H9 (cell line): ENCODE data around the gene AFAP1L2. TPM values are rescaled to one million over a fixed set of nuclear protein-coding genes. Genes with fewer than 3 reads are reported as not detected.

Experiments used
- DNase-seq: peaks from one replicate; pipeline ENCODE4 v3.0.0-alpha.2; 2017
- H2AFZ ChIP-seq: one replicate; pipeline ENCODE4 v1.6.1; 2013; ENCODE audit warnings: mild to moderate bottlenecking, low read length, control low read depth, moderate library complexity
- H2AK5ac ChIP-seq: 2 replicates; pipeline ENCODE4 v1.6.1; 2013; ENCODE audit warnings: low read length, control low read depth, mixed read lengths; ENCODE audit not compliant: insufficient read length
- H2BK120ac ChIP-seq: one replicate; pipeline ENCODE4 v1.6.1; 2013; ENCODE audit warnings: low read depth, mild to moderate bottlenecking, low read length, control low read depth, inconsistent platforms; ENCODE audit not compliant: poor library complexity, severe bottlenecking
- H2BK12ac ChIP-seq: 2 replicates; pipeline ENCODE4 v1.6.1; 2013; ENCODE audit warnings: low read length, control low read depth, mixed read lengths, low read depth; ENCODE audit not compliant: insufficient read length
- H2BK15ac ChIP-seq: 2 replicates; pipeline ENCODE4 v1.6.1; 2013; ENCODE audit warnings: low read depth, low read length, control low read depth
- H2BK20ac ChIP-seq: one replicate; pipeline ENCODE4 v1.6.1; 2013; ENCODE audit warnings: low read depth, mild to moderate bottlenecking, low read length, control low read depth, inconsistent platforms; ENCODE audit not compliant: poor library complexity, severe bottlenecking
- H2BK5ac ChIP-seq: 2 replicates; pipeline ENCODE4 v1.6.1; 2013; ENCODE audit warnings: low read length, control low read depth, mixed read lengths; ENCODE audit not compliant: insufficient read length
- H3K14ac ChIP-seq: 2 replicates; pipeline ENCODE4 v1.6.1; 2013; ENCODE audit warnings: low read length, control low read depth; ENCODE audit not compliant: insufficient read depth
- H3K18ac ChIP-seq: 2 replicates; pipeline ENCODE4 v1.6.1; 2013; ENCODE audit warnings: low read depth, mild to moderate bottlenecking, mixed read lengths, low read length, control low read depth; ENCODE audit not compliant: insufficient read length
- H3K23ac ChIP-seq: 2 replicates; pipeline ENCODE4 v1.6.1; 2013; ENCODE audit warnings: low read length, control low read depth, mixed read lengths, low read depth; ENCODE audit not compliant: insufficient read length
- H3K23me2 ChIP-seq: 2 replicates; pipeline ENCODE4 v1.6.1; 2013; ENCODE audit warnings: low read depth, mild to moderate bottlenecking, mixed read lengths, low read length, control low read depth; ENCODE audit not compliant: insufficient read length, poor library complexity, severe bottlenecking
- H3K27ac ChIP-seq: 2 replicates; pipeline ENCODE4 v1.5.1; 2013; ENCODE audit warnings: low read length, control low read depth, mixed read lengths, low read depth; ENCODE audit not compliant: insufficient read length
- H3K27me3 ChIP-seq: 2 replicates; pipeline ENCODE4 v1.6.1; 2013; ENCODE audit warnings: low read length, control low read depth, inconsistent platforms; ENCODE audit not compliant: insufficient read depth
- H3K4ac ChIP-seq: 2 replicates; pipeline ENCODE4 v1.6.1; 2013; ENCODE audit warnings: low read depth, mild to moderate bottlenecking, control low read depth, inconsistent platforms, low read length, moderate library complexity
- H3K4me1 ChIP-seq: 2 replicates; pipeline ENCODE4 v1.6.1; 2013; ENCODE audit warnings: low read length, control low read depth, inconsistent platforms; ENCODE audit not compliant: insufficient read depth
- H3K4me2 ChIP-seq: 2 replicates; pipeline ENCODE4 v1.6.1; 2013; ENCODE audit warnings: low read length, control low read depth, mixed read lengths; ENCODE audit not compliant: insufficient read length, insufficient read depth
- H3K56ac ChIP-seq: 2 replicates; pipeline ENCODE4 v1.6.1; 2013; ENCODE audit warnings: low read depth, mild to moderate bottlenecking, mixed read lengths, low read length, control low read depth; ENCODE audit not compliant: insufficient read length
- H3K79me1 ChIP-seq: 2 replicates; pipeline ENCODE4 v1.6.1; 2013; ENCODE audit warnings: low read depth, mild to moderate bottlenecking, moderate library complexity, low read length, control low read depth, inconsistent platforms; ENCODE audit not compliant: insufficient read depth, poor library complexity, severe bottlenecking
- H3K79me2 ChIP-seq: 2 replicates; pipeline ENCODE4 v1.6.1; 2013; ENCODE audit warnings: low read length, control low read depth, inconsistent platforms; ENCODE audit not compliant: insufficient read depth
- H3K9ac ChIP-seq: 2 replicates; pipeline ENCODE4 v1.6.1; 2013; ENCODE audit warnings: low read length, control low read depth, mixed read lengths; ENCODE audit not compliant: insufficient read length; ENCODE audit errors: extremely low read depth
- H3K9me3 ChIP-seq: one replicate; pipeline ENCODE4 v1.6.1; 2013; ENCODE audit warnings: low read depth, low read length, inconsistent platforms; ENCODE audit not compliant: control insufficient read depth
- H3T11ph ChIP-seq: one replicate; pipeline ENCODE4 v1.6.1; 2013; ENCODE audit warnings: mild to moderate bottlenecking, low read length, control low read depth, inconsistent platforms
- H4K20me1 ChIP-seq: one replicate; pipeline ENCODE4 v1.6.1; 2013; ENCODE audit not compliant: control insufficient read depth, insufficient read length, insufficient read depth
- H4K5ac ChIP-seq: 2 replicates; pipeline ENCODE4 v1.6.1; 2013; ENCODE audit warnings: low read depth, mild to moderate bottlenecking, mixed read lengths, low read length, control low read depth; ENCODE audit not compliant: insufficient read length
- H4K8ac ChIP-seq: replicated peaks from 2 replicates; pipeline ENCODE4 v1.6.1; 2013; ENCODE audit warnings: low read length, control low read depth, mixed read lengths, low read depth; ENCODE audit not compliant: insufficient read length
- H4K91ac ChIP-seq: 2 replicates; pipeline ENCODE4 v1.6.1; 2013; ENCODE audit warnings: low read depth, mild to moderate bottlenecking, moderate library complexity, mixed read lengths, low read length, control low read depth; ENCODE audit not compliant: insufficient read length
- H3K27ac Mint-ChIP-seq, 3 experiments: 2 replicates in 2 of 3; 3 replicates in 1 of 3; pipeline ENCODE4 v1.8.0; 2020 to 2021; ENCODE audit warnings: mixed read lengths in 3 of 3, mild to moderate bottlenecking in 1 of 3, moderate library complexity in 1 of 3
- H3K27me3 Mint-ChIP-seq: 2 replicates; pipeline ENCODE4 v1.8.0; 2021; ENCODE audit warnings: low read depth, mild to moderate bottlenecking, moderate library complexity, mixed read lengths
- H3K36me3 Mint-ChIP-seq, 3 experiments: 2 replicates in 2 of 3; 3 replicates in 1 of 3; pipeline ENCODE4 v1.8.0; 2020 to 2021; ENCODE audit warnings: low read depth in 3 of 3, mixed read lengths in 3 of 3; ENCODE audit not compliant: insufficient read depth in 1 of 3
- H3K4me1 Mint-ChIP-seq, 2 experiments: 2 replicates each; pipeline ENCODE4 v1.8.0; 2020; ENCODE audit warnings: mixed read lengths in 2 of 2
- H3K4me3 Mint-ChIP-seq, 2 experiments: 2 replicates in 1 of 2; 3 replicates in 1 of 2; pipeline ENCODE4 v1.8.0; 2020 to 2021; ENCODE audit warnings: mild to moderate bottlenecking in 2 of 2, mixed read lengths in 2 of 2, moderate library complexity in 1 of 2
- H3K9me3 Mint-ChIP-seq, 2 experiments: 2 replicates in 1 of 2; 3 replicates in 1 of 2; pipeline ENCODE4 v1.8.0; 2020; ENCODE audit warnings: mild to moderate bottlenecking in 2 of 2, mixed read lengths in 2 of 2, moderate library complexity in 1 of 2
- CTCF ChIP-seq: fragments of 200-600 bp; sonication (generic); conservative IDR thresholded peaks from 3 replicates; pipeline ENCODE4 v1.8.0; 2021; ENCODE audit warnings: antibody characterized with exemption, mild to moderate bottlenecking
- WGBS: extraction: QIAGEN DNeasy Blood & Tissue Kit; methylation state at CpG from one replicate; pipeline ENCODE4 v1.1.7; 2013; ENCODE audit warnings: missing lambda C conversion rate, low lambda C conversion rate, mixed read lengths; ENCODE audit not compliant: insufficient read length; ENCODE audit errors: extremely low coverage; 5-methylcytosine and 5-hydroxymethylcytosine counted together
- total RNA-seq: library from RNA; stranded (reverse); gene quantifications from 2 replicates; pipeline ENCODE4 v1.2.1, GENCODE V29; 2021

AFAP1L2 gene
- total RNA-seq, 1 experiment from 2014 or later, result 0.77 TPM

- Histone ChIP-seq H4K20me1 (no peaks in the 10 kb centered on the region), H4K91ac (no peak overlapping the region), H2BK12ac (no peak overlapping the region), H3K18ac (no peak overlapping the region), H3K9me3 (no peaks in the 10 kb centered on the region), H2BK15ac (no peak overlapping the region), H3K56ac (no peak overlapping the region), H2BK120ac (no peak overlapping the region), H2AK5ac (no peak overlapping the region), H3K4ac (no peak overlapping the region), H3K4me1 (peaks cover 5% of the 10 kb centered on the region), H3K4me2 (no peak overlapping the region), H3K79me1 (no peaks in the 10 kb centered on the region), H3T11ph (no peak overlapping the region), H3K79me2 (no peaks in the 10 kb centered on the region), H4K8ac (no peak overlapping the region), H3K27ac (no peak overlapping the region), H3K23me2 (no peaks in the 10 kb centered on the region), H2BK20ac (no peak overlapping the region), H4K5ac (no peak overlapping the region), H3K23ac (no peak overlapping the region), H3K14ac (no peak overlapping the region), H2AFZ (no peak overlapping the region), H2BK5ac (no peak overlapping the region), H3K9ac (no peak overlapping the region), H3K27me3 (no peaks in the 10 kb centered on the region)
- WGBS, result no CpG with 5 or more reads among the region's 10 CpGs
- Mint-ChIP-seq H3K4me3 (no peak overlapping the region), H3K36me3 (no peaks in the 10 kb centered on the region), H3K4me1 (peaks cover 23 to 28% of the 10 kb centered on the region in 2 experiments), H3K9me3 (no peaks in the 10 kb centered on the region; a peak in 2 of 5 replicates), H3K27me3 (peaks cover 73% of the 10 kb centered on the region), H3K27ac (peak overlapping the region in 1 of 3 experiments; percentile 12; a peak in 1 of 7 replicates)
- TF ChIP-seq CTCF, result no peak
- DNase-seq, result no peak
Observed at GRCh38 chr10:114336823-114337509, 67.3 kb downstream of the AFAP1L2 start.
